ENCODE measurements around the gene COG3. TPM values are rescaled to one million over a fixed set of nuclear protein-coding genes. Genes with fewer than 3 reads are reported as not detected.

Gene COG3
- total RNA-seq, 6 experiments from 2014 or later = 17.5 to 22.2 (median 20.7) TPM

GRCh38 chr13:45434556-45435371 lies 30.0 kb upstream of the COG3 start:
- H3K36me3 Mint-ChIP-seq (ENCODE audit: low read depth) = no peaks in the 10 kb centered on the region
- peaks cover 2% of the 10 kb centered on the region; the same call in 1 of the 2 replicates for H3K27me3 Mint-ChIP-seq (ENCODE audit: insufficient read depth)
- H3K4me3 Mint-ChIP-seq = no peak overlapping the region
- DNase-seq = no peak
- no peak overlapping the region for H3K27ac Mint-ChIP-seq
- no peak for TF ChIP-seq CTCF (IDR thresholded peaks at IDR 0.05)
- H3K9me3 Mint-ChIP-seq = no peaks in the 10 kb centered on the region
- H3K4me1 Mint-ChIP-seq (ENCODE audit: low read depth) = peaks cover 6% of the 10 kb centered on the region

- Mint-ChIP-seq H3K27ac (no peak overlapping the region), H3K4me3 (no peak overlapping the region), H3K9me3 (no peaks in the 10 kb centered on the region), H3K27me3 (ENCODE audit: insufficient read depth) (no peaks in the 10 kb centered on the region), H3K36me3 (ENCODE audit: low read depth) (no peaks in the 10 kb centered on the region), H3K4me1 (ENCODE audit: low read depth) (peaks cover 19% of the 10 kb centered on the region)
- TF ChIP-seq CTCF (IDR thresholded peaks at IDR 0.05) = no peak
- no peak for DNase-seq
Observed at GRCh38 chr13:45436332-45436731, 28.4 kb upstream of the COG3 start.

GRCh38 chr13:45436953-45437352 lies 27.8 kb upstream of the COG3 start:
- no peak overlapping the region for H3K27ac Mint-ChIP-seq
- TF ChIP-seq CTCF (IDR thresholded peaks at IDR 0.05) = no peak
- no peaks in the 10 kb centered on the region for H3K9me3 Mint-ChIP-seq
- no peaks in the 10 kb centered on the region for H3K27me3 Mint-ChIP-seq (ENCODE audit: insufficient read depth)
- no peak overlapping the region for H3K4me3 Mint-ChIP-seq
- H3K36me3 Mint-ChIP-seq (ENCODE audit: low read depth) = no peaks in the 10 kb centered on the region
- H3K4me1 Mint-ChIP-seq (ENCODE audit: low read depth) = peaks cover 26% of the 10 kb centered on the region
- no peak for DNase-seq

GRCh38 chr13:45437947-45438346 lies 26.8 kb upstream of the COG3 start:
- Mint-ChIP-seq H3K9me3 (no peaks in the 10 kb centered on the region), H3K36me3 (ENCODE audit: low read depth) (no peaks in the 10 kb centered on the region), H3K27me3 (ENCODE audit: insufficient read depth) (no peaks in the 10 kb centered on the region), H3K4me1 (ENCODE audit: low read depth) (peaks cover 28% of the 10 kb centered on the region), H3K27ac (no peak overlapping the region), H3K4me3 (no peak overlapping the region)
- no peak for DNase-seq
- TF ChIP-seq CTCF (IDR thresholded peaks at IDR 0.05) = no peak

- H3K36me3 Mint-ChIP-seq (ENCODE audit: low read depth) = no peaks in the 10 kb centered on the region
- no peak for DNase-seq
- peaks cover 28% of the 10 kb centered on the region for H3K4me1 Mint-ChIP-seq (ENCODE audit: low read depth)
- H3K27me3 Mint-ChIP-seq (ENCODE audit: insufficient read depth) = no peaks in the 10 kb centered on the region; the same call in 1 of the 2 replicates
- no peak overlapping the region for H3K27ac Mint-ChIP-seq
- TF ChIP-seq CTCF (IDR thresholded peaks at IDR 0.05) = no peak
- H3K9me3 Mint-ChIP-seq = no peaks in the 10 kb centered on the region
- H3K4me3 Mint-ChIP-seq = no peak overlapping the region
Observed at GRCh38 chr13:45439008-45439407, 25.7 kb upstream of the COG3 start.
